Pancreas (tissue), 10 donors: ENCODE data around the gene PADI4. TPM values are rescaled to one million over a fixed set of nuclear protein-coding genes. Genes with fewer than 3 reads are reported as not detected.

Experiments used
- ATAC-seq, 4 donors: fragments of 200-7000 bp; cut with Tn5 transposase; one replicate each; pipeline versions ENCODE4 v1.8.0 to v1.9.1; 2020; ENCODE audit warnings: mild to moderate bottlenecking in 4 of 4, moderate library complexity in 4 of 4
- DNase-seq, 6 donors: peaks; one replicate each; pipeline ENCODE4 v3.0.0-alpha.2; 2020
- FAIRE-seq: peaks from 2 replicates; lab custom pipeline; 2012; peaks lifted over from hg19 to GRCh38; lab: Jason Lieb, UNC
- H3K27ac ChIP-seq, 4 donors: fragments of 200-600 bp; sonication (generic); 1 replicate in 3 of 4; 2 replicates in 1 of 4; pipeline versions ENCODE4 v1.5.0 to v1.8.0; 2020
- H3K27me3 ChIP-seq, 4 donors: fragments of 200-600 bp; one replicate each; pipeline ENCODE4 v1.8.0; 2021
- H3K36me3 ChIP-seq, 3 donors: fragments of 200-600 bp; sonication (generic) in 1 of 3; one replicate each; pipeline versions ENCODE4 v1.5.0 to v1.8.0; 2020 to 2021
- H3K4me1 ChIP-seq, 3 donors: fragments of 200-600 bp; one replicate each; pipeline ENCODE4 v1.8.0; 2021
- H3K4me3 ChIP-seq, 4 donors: fragments of 200-600 bp; sonication (generic) in 2 of 4; one replicate each; pipeline versions ENCODE4 v1.5.0 to v1.8.0; 2020 to 2021
- H3K9me3 ChIP-seq, 4 donors: fragments of 200-600 bp; one replicate each; pipeline ENCODE4 v1.8.0; 2021
- WGBS, 2 donors: extraction: QIAGEN DNeasy Blood & Tissue Kit; methylation state at CpG; one replicate each; pipeline ENCODE4 v1.1.7; 2013; 5-methylcytosine and 5-hydroxymethylcytosine counted together
- intact Hi-C, 3 donors: fragments of 100-400 bp; cut with DNase I; formaldehyde crosslinking; loops; one replicate each; pipeline versions ENCODE4 v1.11.1 to v1.14.2; 2022
- polyA plus RNA-seq, 2 donors: library from polyadenylated mRNA; stranded (reverse); fragments of 200-250 nt; gene quantifications; one replicate each; pipeline ENCODE4 v1.2.3, GENCODE V29; 2013
- total RNA-seq, 6 donors: library from RNA; stranded (reverse); fragmentation: NEBNext Ultra II Directional in 4 of 6; extraction: Animal tissue kit (Norgen Biotek cat#: 25700) in 4 of 6; gene quantifications; one replicate each; pipeline versions ENCODE4 v1.2.1 to v1.2.4, GENCODE V29; 2021 to 2023
- TF ChIP-seq, protein P1 (sequence below), 4 donors: fragments of 200-600 bp; sonication (generic) in 3 of 4; IDR thresholded peaks; one replicate each; pipeline versions ENCODE4 v1.5.0 to v1.8.0; 2021; ENCODE audit warnings: antibody characterized with exemption in 4 of 4
- donor health status: healthy with polysubstance abuse.
- donor health status: DM: no; HTN: no; CAD: no; lungs with moderate emphysema.
- donor health status: DM: no; HTN: no; CAD: no.
- donor health status: control.
- donor health status: control.
- donor health status: Bipolar disorder and iron deficiency.
- donor health status: DM: yes; HTN: yes; CAD: no.
- donor health status: DM: no; HTN: no; CAD: no.
- donor health status: DM: no; HTN: no; CAD: no.
- donor health status: DM: yes; HTN: yes; CAD: no.

The PADI4 gene
- total and polyA plus RNA-seq, 8 donors = 0.06 to 0.83 (median 0.43) TPM; not detected in 4

DNA sequence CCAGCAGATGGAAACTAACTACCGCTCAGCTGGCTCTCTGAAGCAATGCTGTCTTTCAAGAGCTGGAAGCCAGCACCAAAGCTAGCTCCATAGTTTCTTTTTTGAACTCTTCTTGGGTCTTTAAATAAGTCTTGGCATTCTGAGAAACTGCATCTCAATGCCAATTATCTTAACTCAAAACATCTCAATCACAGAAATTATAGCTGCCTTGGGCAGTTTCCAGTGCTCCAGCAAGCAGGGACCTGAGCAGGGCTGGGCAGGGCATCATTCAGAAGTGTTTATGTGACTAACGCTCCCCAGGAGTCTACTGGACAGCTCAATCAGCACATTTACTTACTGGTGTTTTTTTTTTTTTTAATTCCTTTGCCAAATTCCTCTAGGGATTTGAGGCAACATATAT lies 18.3 kb upstream of the PADI4 start:
- H3K9me3 ChIP-seq = no peaks in the 10 kb centered on the region
- no peak overlapping the region for H3K4me3 ChIP-seq
- TF ChIP-seq, protein P1, sequence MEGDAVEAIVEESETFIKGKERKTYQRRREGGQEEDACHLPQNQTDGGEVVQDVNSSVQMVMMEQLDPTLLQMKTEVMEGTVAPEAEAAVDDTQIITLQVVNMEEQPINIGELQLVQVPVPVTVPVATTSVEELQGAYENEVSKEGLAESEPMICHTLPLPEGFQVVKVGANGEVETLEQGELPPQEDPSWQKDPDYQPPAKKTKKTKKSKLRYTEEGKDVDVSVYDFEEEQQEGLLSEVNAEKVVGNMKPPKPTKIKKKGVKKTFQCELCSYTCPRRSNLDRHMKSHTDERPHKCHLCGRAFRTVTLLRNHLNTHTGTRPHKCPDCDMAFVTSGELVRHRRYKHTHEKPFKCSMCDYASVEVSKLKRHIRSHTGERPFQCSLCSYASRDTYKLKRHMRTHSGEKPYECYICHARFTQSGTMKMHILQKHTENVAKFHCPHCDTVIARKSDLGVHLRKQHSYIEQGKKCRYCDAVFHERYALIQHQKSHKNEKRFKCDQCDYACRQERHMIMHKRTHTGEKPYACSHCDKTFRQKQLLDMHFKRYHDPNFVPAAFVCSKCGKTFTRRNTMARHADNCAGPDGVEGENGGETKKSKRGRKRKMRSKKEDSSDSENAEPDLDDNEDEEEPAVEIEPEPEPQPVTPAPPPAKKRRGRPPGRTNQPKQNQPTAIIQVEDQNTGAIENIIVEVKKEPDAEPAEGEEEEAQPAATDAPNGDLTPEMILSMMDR (IDR thresholded peaks at IDR 0.05) = no peak
- intact Hi-C loops = no loop called here
- FAIRE-seq = no peak
- H3K36me3 ChIP-seq = no peaks in the 10 kb centered on the region
- no peaks in the 10 kb centered on the region for H3K4me1 ChIP-seq
- 65 to 73% methylated on average over 2 of the region's 2 CpGs for WGBS, 2 donors
- ATAC-seq = no peak
- no peak overlapping the region for H3K27ac ChIP-seq
- DNase-seq = no peak
- no peaks in the 10 kb centered on the region for H3K27me3 ChIP-seq

DNA sequence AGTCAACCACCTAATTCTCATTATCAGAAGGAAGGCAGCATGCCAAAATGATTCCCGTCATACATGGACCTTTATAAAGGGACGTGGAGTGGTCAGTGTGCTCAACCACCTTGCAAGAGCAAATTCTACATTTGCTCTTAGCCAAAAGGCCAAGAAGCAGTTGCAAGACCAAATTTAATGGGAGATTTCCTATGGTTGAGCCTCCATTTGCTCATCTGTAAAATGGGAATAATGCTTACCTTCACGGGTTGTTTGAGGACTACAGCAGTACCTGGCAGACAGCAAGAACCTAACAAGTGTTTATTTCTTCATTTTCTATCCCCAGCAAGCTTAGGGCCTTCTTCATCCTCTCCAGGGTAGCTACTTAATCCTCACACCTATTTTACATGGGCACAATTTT lies 17.4 kb upstream of the PADI4 start:
- ATAC-seq (no peak), FAIRE-seq (no peak), DNase-seq (no peak)
- WGBS, 2 donors = 91 to 94% methylated on average over 3 of the region's 3 CpGs
- TF ChIP-seq, protein P1 (IDR thresholded peaks at IDR 0.05) = no peak
- Histone ChIP-seq H3K27me3 (no peaks in the 10 kb centered on the region), H3K36me3 (no peaks in the 10 kb centered on the region), H3K9me3 (no peaks in the 10 kb centered on the region), H3K27ac (no peak overlapping the region), H3K4me1 (no peaks in the 10 kb centered on the region), H3K4me3 (no peak overlapping the region)
- intact Hi-C loops = no loop called here

DNA sequence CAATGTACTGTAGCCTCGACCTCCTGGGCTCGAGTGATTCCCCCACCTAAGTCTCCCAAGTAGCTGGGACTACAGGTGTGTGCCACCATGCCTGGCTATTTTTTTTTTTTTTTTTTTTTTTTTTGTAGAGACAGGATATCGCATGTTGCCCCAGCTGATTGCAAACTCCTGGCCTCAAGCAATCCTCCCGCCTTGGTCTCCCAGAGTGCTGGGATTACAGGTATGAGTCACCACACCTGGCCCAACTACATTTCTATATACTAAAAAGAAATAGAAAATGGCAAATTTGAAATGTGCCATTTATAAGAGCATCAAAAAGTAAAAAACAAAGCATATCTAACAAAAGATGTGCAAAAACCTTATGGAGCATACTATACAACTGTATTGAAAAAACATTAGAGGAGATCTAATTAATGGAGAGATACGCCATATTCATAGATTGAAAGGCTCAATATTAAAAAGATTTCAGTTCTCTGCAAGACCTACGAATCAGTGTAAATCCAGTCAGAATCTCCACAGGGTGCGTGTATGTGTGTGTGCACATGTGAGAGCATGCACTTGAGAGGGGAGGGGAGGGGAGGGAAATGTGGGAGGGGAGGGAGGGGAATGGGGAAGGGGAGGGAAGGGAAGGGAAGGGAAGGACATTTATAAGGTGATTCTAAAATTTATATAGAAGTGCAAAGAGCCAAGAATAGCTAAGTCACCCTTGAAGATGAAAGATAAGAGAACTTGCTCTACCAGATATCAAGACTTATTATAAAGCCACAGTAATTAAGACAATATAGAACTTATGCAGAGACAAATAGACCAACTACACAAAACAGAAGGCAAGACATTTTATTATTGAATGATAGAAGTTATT lies 15.5 kb upstream of the PADI4 start:
- Histone ChIP-seq H3K36me3 (no peaks in the 10 kb centered on the region), H3K27ac (no peak overlapping the region), H3K27me3 (no peaks in the 10 kb centered on the region), H3K4me3 (no peak overlapping the region), H3K9me3 (no peaks in the 10 kb centered on the region), H3K4me1 (no peaks in the 10 kb centered on the region)
- 68 to 70% methylated on average over 7 of the region's 7 CpGs for whole genome bisulfite sequencing, 2 donors
- FAIRE-seq = no peak
- intact Hi-C loops = no loop called here
- ATAC-seq = no peak
- no peak for DNase-seq
- TF ChIP-seq, protein P1 (IDR thresholded peaks at IDR 0.05) = no peak

DNA sequence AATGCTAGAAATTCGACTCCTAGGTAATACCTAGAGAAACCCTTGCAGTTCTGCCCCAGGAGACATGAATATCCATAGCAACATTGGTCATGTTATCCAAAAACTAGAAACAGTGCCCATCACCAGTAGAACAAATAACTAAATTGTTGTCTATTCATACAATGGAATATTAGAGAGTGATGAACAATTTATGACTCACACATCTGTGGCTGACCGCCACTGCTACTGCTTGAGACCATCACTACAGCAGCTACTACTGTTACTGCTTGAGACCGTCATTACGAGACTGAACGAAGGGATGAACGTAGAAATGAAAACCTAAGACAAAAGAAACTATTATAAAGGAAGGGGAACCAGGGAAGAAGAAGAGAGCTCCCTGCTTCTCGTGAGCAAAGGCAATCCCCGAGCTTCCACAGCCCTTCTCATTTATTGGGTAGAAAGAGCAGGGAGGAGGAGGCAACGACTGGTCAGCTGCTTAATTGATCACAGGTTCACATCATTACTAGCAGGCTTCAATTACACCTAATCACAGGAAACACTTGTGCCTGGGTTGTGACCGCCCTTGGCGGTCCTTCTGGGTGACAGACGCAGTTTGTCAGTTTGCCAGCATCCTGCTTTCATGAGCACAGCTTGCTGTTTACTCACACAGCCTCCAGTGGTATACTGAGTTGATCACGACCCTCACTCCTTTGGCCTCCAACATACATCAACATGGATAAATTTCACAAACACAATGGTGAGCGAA lies 14.1 kb upstream of the PADI4 start:
- no peaks in the 10 kb centered on the region for H3K9me3 ChIP-seq
- ATAC-seq = no peak
- DNase-seq = no peak
- no peak overlapping the region for H3K27ac ChIP-seq
- intact Hi-C loops = no loop called here
- TF ChIP-seq, protein P1 (IDR thresholded peaks at IDR 0.05) = no peak
- H3K4me1 ChIP-seq = no peaks in the 10 kb centered on the region
- H3K4me3 ChIP-seq = no peak overlapping the region
- no peaks in the 10 kb centered on the region for H3K27me3 ChIP-seq
- FAIRE-seq = no peak
- H3K36me3 ChIP-seq = no peaks in the 10 kb centered on the region
- WGBS, 2 donors = 53 to 60% methylated on average over 14 of the region's 14 CpGs
